T-cell (primary cell): Measurements from ENCODE around the gene FOXP1. TPM values are rescaled to one million over a fixed set of nuclear protein-coding genes. Genes with fewer than 3 reads are reported as not detected.

ENCODE experiments used
- ATAC-seq, 4 experiments: fragments of 200-7000 bp in 3 of 4; fragments of 150-1000 bp in 1 of 4; cut with Tn5 transposase; replicated peaks in 1 of 4; 1 replicate in 3 of 4; 2 replicates in 1 of 4; pipeline ENCODE4 v1.10.0; 2021; ENCODE audit warnings: moderate library complexity in 3 of 4, mild to moderate bottlenecking in 2 of 4, moderate number of reproducible peaks in 1 of 4
- CTCF ChIA-PET, 2 donors: fragments of 300-600 bp; sonication (Branson Sonifier 250); formaldehyde crosslinking; loops; one replicate each; lab custom pipeline; 2022; ENCODE audit warnings: antibody characterized with exemption in 2 of 2; lab: Charles Lee
- POLR2A ChIA-PET, 2 donors: fragments of 300-600 bp; sonication (Branson Sonifier 250); formaldehyde crosslinking; loops; one replicate each; lab custom pipeline; 2022; ENCODE audit warnings: antibody characterized with exemption in 2 of 2; lab: Charles Lee
- DNase-seq, 35 experiments: peaks; one replicate each; pipeline versions ENCODE4 v3.0.0 to v3.0.0-alpha.2; 2013 to 2023
- H3K27ac ChIP-seq: one replicate; pipeline ENCODE4 v1.5.1; 2013; ENCODE audit warnings: low read length
- H3K27me3 ChIP-seq, 2 experiments: replicated peaks in 1 of 2; 1 replicate in 1 of 2; 2 replicates in 1 of 2; pipeline versions ENCODE4 v1.6.1 to v1.7.0; 2013; ENCODE audit warnings: low read length in 1 of 2, mixed read lengths in 1 of 2; ENCODE audit not compliant: control insufficient read depth in 2 of 2, insufficient read depth in 2 of 2; ENCODE audit errors: extremely low read depth in 1 of 2
- H3K36me3 ChIP-seq, 2 donors: 1 replicate in 1 of 2; 2 replicates in 1 of 2; pipeline versions ENCODE4 v1.6.1 to v1.7.0; 2013; ENCODE audit warnings: low read length in 1 of 2; ENCODE audit not compliant: control insufficient read depth in 2 of 2, insufficient read depth in 1 of 2; ENCODE audit errors: extremely low read depth in 1 of 2
- H3K4me1 ChIP-seq, 2 experiments: 1 replicate in 1 of 2; 2 replicates in 1 of 2; pipeline versions ENCODE4 v1.6.1 to v1.7.0; 2013; ENCODE audit warnings: low read length in 2 of 2, mixed read lengths in 1 of 2; ENCODE audit not compliant: insufficient read depth in 2 of 2, control insufficient read depth in 1 of 2; ENCODE audit errors: extremely low read depth in 1 of 2
- H3K4me3 ChIP-seq, 2 donors: 1 replicate in 1 of 2; 2 replicates in 1 of 2; pipeline versions ENCODE4 v1.5.1 to v1.7.0; 2013; ENCODE audit warnings: mild to moderate bottlenecking in 2 of 2, low read length in 1 of 2, moderate library complexity in 1 of 2; ENCODE audit not compliant: control insufficient read depth in 1 of 2; ENCODE audit errors: extremely low read depth in 1 of 2
- H3K9me3 ChIP-seq: 2 replicates; pipeline ENCODE4 v1.7.0; 2013
- H3K27ac Mint-ChIP-seq, 2 donors: one replicate each; pipeline ENCODE4 v1.8.0; 2020 to 2021; ENCODE audit warnings: mild to moderate bottlenecking in 2 of 2, mixed read lengths in 2 of 2
- H3K27me3 Mint-ChIP-seq, 2 donors: one replicate each; pipeline ENCODE4 v1.8.0; 2021 to 2022; ENCODE audit warnings: mixed read lengths in 2 of 2
- H3K36me3 Mint-ChIP-seq: one replicate; pipeline ENCODE4 v1.8.0; 2021; ENCODE audit warnings: mixed read lengths
- H3K4me1 Mint-ChIP-seq, 3 donors: one replicate each; pipeline ENCODE4 v1.8.0; 2020 to 2022; ENCODE audit warnings: mixed read lengths in 3 of 3, mild to moderate bottlenecking in 1 of 3
- H3K4me3 Mint-ChIP-seq, 3 donors: one replicate each; pipeline ENCODE4 v1.8.0; 2020 to 2022; ENCODE audit warnings: mild to moderate bottlenecking in 3 of 3, mixed read lengths in 3 of 3, moderate library complexity in 3 of 3
- H3K9me3 Mint-ChIP-seq, 3 donors: one replicate each; pipeline ENCODE4 v1.8.0; 2020 to 2022; ENCODE audit warnings: mixed read lengths in 3 of 3
- WGBS: methylation state at CpG from one replicate; pipeline ENCODE4 v1.1.5; 2013; ENCODE audit warnings: missing lambda C conversion rate; ENCODE audit not compliant: insufficient coverage; 5-methylcytosine and 5-hydroxymethylcytosine counted together
- total RNA-seq, 35 experiments: library from RNA in 6 of 35; stranded (reverse) in 6 of 35; fragments of 120-200 nt in 1 of 35; gene quantifications; one replicate each; pipeline versions ENCODE4 v1.2.1 to v1.2.4 and lab custom pipeline; 2013 to 2026

The FOXP1 gene
- total RNA-seq, 5 donors from 2014 or later (not counting 1 experiment from before 2014, with no cell fraction given): 258 to 586 (median 290) TPM

GRCh38 chr3:71355037-71355436 lies 228.5 kb downstream of the FOXP1 start:
- Histone ChIP-seq H3K9me3 (no peaks in the 10 kb centered on the region), H3K27ac (no peak overlapping the region), H3K4me3 (no peak overlapping the region), H3K36me3 (peaks cover 0 to 11% of the 10 kb centered on the region in 2 donors), H3K27me3 (no peaks in the 10 kb centered on the region), H3K4me1 (peaks cover 6 to 17% of the 10 kb centered on the region in 2 experiments)
- peaks cover 78 to 83% (median 79%) of the 10 kb centered on the region in 3 donors for H3K4me1 Mint-ChIP-seq
- 90% methylated on average over 1 of the region's 5 CpGs for WGBS
- CTCF ChIA-PET: no interaction called here
- H3K27ac Mint-ChIP-seq: peak overlapping the region in 1 of 2 donors; percentile 3
- POLR2A ChIA-PET: no interaction called here
- peaks cover 53% of the 10 kb centered on the region for H3K36me3 Mint-ChIP-seq
- ATAC-seq: no peak
- no peak overlapping the region for H3K4me3 Mint-ChIP-seq
- no peak for DNase-seq
- H3K9me3 Mint-ChIP-seq: no peaks in the 10 kb centered on the region
- no peaks in the 10 kb centered on the region for H3K27me3 Mint-ChIP-seq

DNA sequence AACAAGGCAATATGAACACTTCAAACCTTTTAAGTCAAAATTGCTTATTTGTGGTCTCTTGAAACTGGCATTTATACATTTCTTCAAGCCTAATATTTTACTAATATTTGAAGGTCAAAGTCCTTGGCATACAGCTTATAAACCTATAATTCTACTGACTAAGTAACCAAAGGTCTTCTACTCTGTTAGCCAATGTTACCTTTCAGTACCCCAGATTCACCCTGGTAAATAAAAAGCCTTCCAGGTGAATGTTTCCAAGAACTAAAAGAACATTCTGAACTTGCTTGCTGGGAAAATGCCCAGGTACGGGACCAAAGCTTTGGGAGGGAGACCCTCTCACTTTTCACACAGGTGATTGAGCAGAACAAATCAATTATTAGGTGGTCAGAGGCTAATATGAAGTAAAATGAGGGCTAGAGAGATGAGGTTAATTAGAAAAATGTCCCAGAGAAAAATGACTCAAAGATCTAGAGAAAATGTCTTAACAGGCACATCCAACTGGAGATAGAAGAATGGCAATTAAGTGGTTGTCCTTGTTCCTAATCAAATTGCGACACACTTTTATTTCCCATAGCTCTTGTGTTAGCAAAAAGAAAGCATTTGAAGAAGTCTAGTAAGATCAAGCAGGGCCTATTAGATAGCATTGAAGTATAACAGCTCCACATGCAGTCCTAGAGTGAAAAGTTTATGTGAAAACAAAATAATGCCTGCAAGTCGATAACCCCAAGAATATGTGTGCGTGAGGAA lies 232.0 kb downstream of the FOXP1 start:
- ChIA-PET POLR2A (interaction anchor here in 1 of 2 donors (0.6 kb wide), 1 partner anchor 1246 kb away, joined by 6 read pairs; no protein-coding TSS in a partner anchor), CTCF (interaction anchor here in 1 of 2 donors (1.4 kb wide), 1 partner anchor 9 kb away, joined by 3 read pairs; no protein-coding TSS in a partner anchor)
- H3K27me3 Mint-ChIP-seq: no peaks in the 10 kb centered on the region
- peaks cover 80 to 84% (median 82%) of the 10 kb centered on the region in 3 donors for H3K4me1 Mint-ChIP-seq
- no peaks in the 10 kb centered on the region for H3K27me3 ChIP-seq
- WGBS: 100% methylated on average over 2 of the region's 4 CpGs
- H3K9me3 ChIP-seq: no peaks in the 10 kb centered on the region
- no peak overlapping the region for H3K4me3 ChIP-seq
- no peak overlapping the region for H3K4me3 Mint-ChIP-seq
- no peak for ATAC-seq
- H3K27ac Mint-ChIP-seq: peak overlapping the region in 1 of 2 donors; percentile 78
- H3K27ac ChIP-seq: no peak overlapping the region
- H3K36me3 Mint-ChIP-seq: peaks cover 43% of the 10 kb centered on the region
- DNase-seq: no peak
- H3K9me3 Mint-ChIP-seq: no peaks in the 10 kb centered on the region
- H3K36me3 ChIP-seq: peaks cover 0 to 6% of the 10 kb centered on the region in 2 donors
- H3K4me1 ChIP-seq: peaks cover 4 to 17% of the 10 kb centered on the region in 2 experiments

- Mint-ChIP-seq H3K4me3 (no peak overlapping the region), H3K9me3 (no peaks in the 10 kb centered on the region), H3K27me3 (no peaks in the 10 kb centered on the region), H3K27ac (no peak overlapping the region), H3K4me1 (peaks cover 78 to 82% (median 81%) of the 10 kb centered on the region in 3 donors), H3K36me3 (peaks cover 43% of the 10 kb centered on the region)
- POLR2A ChIA-PET: interaction anchor here in 1 of 2 donors (0.6 kb wide), 1 partner anchor 1245 kb away, joined by 6 read pairs; no protein-coding TSS in a partner anchor
- H3K4me1 ChIP-seq: peaks cover 4 to 12% of the 10 kb centered on the region in 2 experiments
- ATAC-seq (no peak), DNase-seq (no peak)
- no peak overlapping the region for H3K4me3 ChIP-seq
- H3K9me3 ChIP-seq: no peaks in the 10 kb centered on the region
- H3K36me3 ChIP-seq: peaks cover 0 to 4% of the 10 kb centered on the region in 2 donors
- CTCF ChIA-PET: interaction anchor here in 1 of 2 donors (1.4 kb wide), 1 partner anchor 9 kb away, joined by 3 read pairs; no protein-coding TSS in a partner anchor
- H3K27ac ChIP-seq: no peak overlapping the region
- WGBS: 97% methylated on average over 3 of the region's 4 CpGs
- H3K27me3 ChIP-seq: no peaks in the 10 kb centered on the region
These were observed 232.5 kb downstream of the FOXP1 start for GRCh38 chr3:71350998-71351397.

GRCh38 chr3:71348831-71349230 lies 234.7 kb downstream of the FOXP1 start:
- 100% methylated on average over 2 of the region's 2 CpGs for WGBS
- ChIA-PET POLR2A (no interaction called here), CTCF (no interaction called here)
- Histone ChIP-seq H3K27me3 (no peaks in the 10 kb centered on the region), H3K4me1 (peaks cover 4 to 8% of the 10 kb centered on the region in 2 experiments), H3K4me3 (no peak overlapping the region), H3K27ac (no peak overlapping the region), H3K9me3 (no peaks in the 10 kb centered on the region), H3K36me3 (no peaks in the 10 kb centered on the region)
- H3K36me3 Mint-ChIP-seq: peaks cover 29% of the 10 kb centered on the region
- peak overlapping the region in 1 of 2 donors; percentile 71 for H3K27ac Mint-ChIP-seq
- peaks cover 64 to 73% (median 67%) of the 10 kb centered on the region in 3 donors for H3K4me1 Mint-ChIP-seq
- no peaks in the 10 kb centered on the region for H3K9me3 Mint-ChIP-seq
- DNase-seq (no peak), ATAC-seq (no peak)
- no peak overlapping the region for H3K4me3 Mint-ChIP-seq
- no peaks in the 10 kb centered on the region for H3K27me3 Mint-ChIP-seq

DNA sequence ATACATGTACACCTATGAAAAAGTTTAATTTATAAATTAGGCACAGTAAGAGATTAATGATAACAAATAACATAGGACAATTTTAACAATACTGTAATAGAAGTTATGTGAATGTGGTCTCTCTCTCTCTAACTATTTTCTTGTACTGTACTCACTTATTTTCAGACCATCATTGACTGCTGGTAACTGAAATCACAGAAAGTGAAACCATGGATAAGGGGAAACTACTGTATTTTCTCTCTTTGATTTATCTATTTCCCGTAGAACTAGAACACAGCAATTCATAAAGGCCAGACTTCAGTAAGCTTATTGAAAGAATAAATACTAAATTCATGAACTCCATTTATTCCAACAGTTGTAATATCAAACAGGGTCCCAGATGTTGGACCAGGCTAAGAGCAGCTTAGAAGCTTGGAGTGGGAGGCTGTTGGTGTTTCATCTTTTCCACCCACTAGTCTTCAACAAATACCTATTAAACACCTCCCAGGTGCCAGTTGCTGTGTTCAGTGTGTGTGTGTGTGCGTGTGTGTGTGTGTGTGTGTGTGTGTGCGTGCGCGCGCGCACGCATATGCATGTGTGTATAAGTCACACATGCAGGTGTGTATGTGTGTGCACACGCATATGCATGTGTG lies 235.4 kb downstream of the FOXP1 start:
- peaks cover 26% of the 10 kb centered on the region for H3K36me3 Mint-ChIP-seq

GRCh38 chr3:71346061-71346460 lies 237.5 kb downstream of the FOXP1 start:
- no peak overlapping the region for H3K27ac ChIP-seq
- Mint-ChIP-seq H3K9me3 (peaks cover 0 to 4% (median 0%) of the 10 kb centered on the region in 3 donors), H3K4me3 (no peak overlapping the region), H3K27me3 (no peaks in the 10 kb centered on the region), H3K4me1 (peaks cover 45 to 67% (median 61%) of the 10 kb centered on the region in 3 donors), H3K27ac (no peak overlapping the region), H3K36me3 (peaks cover 38% of the 10 kb centered on the region)
- peaks cover 0 to 4% of the 10 kb centered on the region in 2 donors for H3K36me3 ChIP-seq
- WGBS: no CpG with 5 or more reads among the region's 4 CpGs
- ChIA-PET CTCF (no interaction called here), POLR2A (interaction anchor here (0.5 to 0.7 kb wide), 2 partner anchors 20 to 108 kb away, joined by 5 to 14 read pairs; no protein-coding TSS in a partner anchor)
- ATAC-seq (no peak), DNase-seq (no peak)
- peaks cover 4 to 8% of the 10 kb centered on the region in 2 experiments for H3K4me1 ChIP-seq
- H3K4me3 ChIP-seq: no peak overlapping the region
- H3K27me3 ChIP-seq: no peaks in the 10 kb centered on the region
- peaks cover 2% of the 10 kb centered on the region for H3K9me3 ChIP-seq

More for the DNA sequence above, 235.4 kb downstream of the FOXP1 start:
- ChIA-PET POLR2A (interaction anchor here in 1 of 2 donors (0.6 kb wide), 1 partner anchor 792 kb away, joined by 3 read pairs; no protein-coding TSS in a partner anchor), CTCF (interaction anchor here in 1 of 2 donors (0.6 kb wide), 1 partner anchor 71 kb away, joined by 3 read pairs; no protein-coding TSS in a partner anchor)
- DNase-seq: peak in 2 of 35 experiments; percentile 6 to 27
- H3K27me3 ChIP-seq: no peaks in the 10 kb centered on the region
- H3K4me1 Mint-ChIP-seq: peaks cover 57 to 73% (median 68%) of the 10 kb centered on the region in 3 donors
- no peaks in the 10 kb centered on the region for H3K9me3 ChIP-seq
- H3K27me3 Mint-ChIP-seq: no peaks in the 10 kb centered on the region
- peak overlapping the region in 2 of 3 donors; percentile 22 to 58 for H3K4me3 Mint-ChIP-seq
- no peaks in the 10 kb centered on the region for H3K9me3 Mint-ChIP-seq
- peak in 3 of 4 experiments; percentile 34 to 73 (median 49) for ATAC-seq
- H3K4me1 ChIP-seq: peaks cover 4 to 8% of the 10 kb centered on the region in 2 experiments
- peak overlapping the region; percentile 14 for H3K27ac ChIP-seq
- WGBS: 98% methylated on average over 6 of the region's 9 CpGs
- no peak overlapping the region for H3K4me3 ChIP-seq
- H3K27ac Mint-ChIP-seq: peak overlapping the region; percentile 70 to 71
- no peaks in the 10 kb centered on the region for H3K36me3 ChIP-seq
